A549 treated with CORT108297 at 1 μM for 4 hours (cell line): Measurements from ENCODE around the gene KBTBD2. TPM values are rescaled to one million over a fixed set of nuclear protein-coding genes. Genes with fewer than 3 reads are reported as not detected.

Experiments
- total RNA-seq: library from RNA; stranded (reverse); fragments of 200-300 nt; extraction: Qiagen RNA extraction; gene quantifications from 5 replicates; pipeline ENCODE4 v1.2.3, GENCODE V29; 2022

KBTBD2 gene
- total RNA-seq, result 24.1 to 26.9 TPM (median 24.9 TPM) in 5 replicates

GRCh38 chr7:32891043-32891799 lies at the start of gene KBTBD2:
KBTBD2 (minus strand) TSS chr7:32891760; CDS start chr7:32879604, 12,156 bp downstream.

Other genes starting within 250 kb of the KBTBD2 start
- gene FKBP9, start 65.7 kb upstream of the KBTBD2 start, total RNA-seq, result 71.5 to 131 TPM (median 85.2 TPM) in 5 replicates
- 33.8 to 45.4 TPM (median 37.5 TPM) in 5 replicates for gene NT5C3A, start 171.0 kb upstream of the KBTBD2 start, total RNA-seq
- gene RP9, start 217.6 kb upstream of the KBTBD2 start, total RNA-seq, result 30.8 to 36.3 TPM (median 32.9 TPM) in 5 replicates
- gene BBS9, start 237.8 kb upstream of the KBTBD2 start, total RNA-seq, result 2.6 to 4.0 TPM (median 3.2 TPM) in 5 replicates